ENCODE data around the gene BEX3.

BEX3 gene

GRCh38 chrX:103415068-103415467 lies 38.7 kb downstream of the BEX3 start:
- DNase-seq (ENCODE audit: low spot score), result no peak
- TF ChIP-seq CTCF (conservative IDR thresholded peaks at IDR 0.05; ENCODE audit: low read depth), result no peak
- ChIA-PET POLR2A (ENCODE audit: low non-redundant PET) (no interaction called here), CTCF (no interaction called here)
- no peak overlapping the region for H3K27ac ChIP-seq

- DNase-seq (ENCODE audit: low spot score), result no peak
- POLR2A ChIA-PET (ENCODE audit: low non-redundant PET), result no interaction called here
Measured at GRCh38 chrX:103415528-103415927, 39.2 kb downstream of the BEX3 start.

GRCh38 chrX:103417370-103417769 lies 41.0 kb downstream of the BEX3 start:
- CTCF ChIA-PET, result no interaction called here
- H3K27ac ChIP-seq, result no peak overlapping the region
- DNase-seq (ENCODE audit: low spot score), result no peak
- POLR2A ChIA-PET (ENCODE audit: low non-redundant PET), result no interaction called here
- no peak for TF ChIP-seq CTCF (conservative IDR thresholded peaks at IDR 0.05; ENCODE audit: low read depth)

More at GRCh38 chrX:103415528-103415927, 39.2 kb downstream of the BEX3 start:
- H3K27ac ChIP-seq, result no peak overlapping the region
- TF ChIP-seq CTCF (conservative IDR thresholded peaks at IDR 0.05; ENCODE audit: low read depth), result no peak
- CTCF ChIA-PET, result no interaction called here

GRCh38 chrX:103417933-103418332 lies 41.6 kb downstream of the BEX3 start:
- no peak for DNase-seq (ENCODE audit: low spot score)
- no peak overlapping the region for H3K27ac ChIP-seq
- CTCF ChIA-PET, result no interaction called here
- POLR2A ChIA-PET (ENCODE audit: low non-redundant PET), result no interaction called here
- TF ChIP-seq CTCF (conservative IDR thresholded peaks at IDR 0.05; ENCODE audit: low read depth), result no peak

GRCh38 chrX:103418811-103419340 lies 42.5 kb downstream of the BEX3 start:
- ChIA-PET POLR2A (ENCODE audit: low non-redundant PET) (no interaction called here), CTCF (no interaction called here)
- TF ChIP-seq CTCF (conservative IDR thresholded peaks at IDR 0.05; ENCODE audit: low read depth), result no peak
- H3K27ac ChIP-seq, result no peak overlapping the region
- DNase-seq (ENCODE audit: low spot score), result no peak

GRCh38 chrX:103423955-103424638 lies 47.8 kb downstream of the BEX3 start:
- POLR2A ChIA-PET (ENCODE audit: low non-redundant PET), result no interaction called here

More at GRCh38 chrX:103423955-103424638, 47.8 kb downstream of the BEX3 start:
- DNase-seq (ENCODE audit: low spot score), result no peak
- CTCF ChIA-PET, result no interaction called here
- no peak overlapping the region for H3K27ac ChIP-seq
- no peak for TF ChIP-seq CTCF (conservative IDR thresholded peaks at IDR 0.05; ENCODE audit: low read depth)

All from RWPE1 (cell line).